HG02970 (cell line): ENCODE data around the gene SAMD8.
"Not testable (repeated sequence)": the region's sequence is repeated elsewhere in the genome, so short reads cannot be mapped to it uniquely, and the experiment has no call there.

Source experiments
- ATAC-seq: cut with Tn5 transposase; IDR thresholded peaks from one replicate; pipeline ENCODE4 v1.9.1; 2021; ENCODE audit warnings: mild to moderate bottlenecking, moderate library complexity, moderate number of reproducible peaks; ENCODE audit not compliant: unreplicated experiment, low FRiP score

The SAMD8 gene

DNA sequence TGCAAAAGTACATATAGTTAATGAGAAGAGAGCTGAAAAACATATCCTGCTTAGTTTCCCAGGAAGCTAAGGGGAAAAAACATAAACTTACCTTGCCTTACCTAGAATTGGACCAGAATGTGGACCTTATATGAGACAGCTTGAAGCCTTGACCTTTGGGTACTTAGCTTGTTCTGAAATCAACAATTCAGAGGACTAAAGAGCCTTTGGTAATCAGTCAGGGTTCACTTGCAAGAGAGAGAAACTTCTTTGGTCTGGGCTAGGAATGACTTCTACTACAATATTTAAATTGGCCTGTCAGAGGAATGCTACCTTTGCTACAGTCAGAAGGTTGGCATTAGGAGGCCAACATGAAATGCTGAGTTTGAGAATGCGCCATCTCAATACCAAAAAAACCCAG lies 24.9 kb downstream of the SAMD8 start:
- ATAC-seq = no peak

DNA sequence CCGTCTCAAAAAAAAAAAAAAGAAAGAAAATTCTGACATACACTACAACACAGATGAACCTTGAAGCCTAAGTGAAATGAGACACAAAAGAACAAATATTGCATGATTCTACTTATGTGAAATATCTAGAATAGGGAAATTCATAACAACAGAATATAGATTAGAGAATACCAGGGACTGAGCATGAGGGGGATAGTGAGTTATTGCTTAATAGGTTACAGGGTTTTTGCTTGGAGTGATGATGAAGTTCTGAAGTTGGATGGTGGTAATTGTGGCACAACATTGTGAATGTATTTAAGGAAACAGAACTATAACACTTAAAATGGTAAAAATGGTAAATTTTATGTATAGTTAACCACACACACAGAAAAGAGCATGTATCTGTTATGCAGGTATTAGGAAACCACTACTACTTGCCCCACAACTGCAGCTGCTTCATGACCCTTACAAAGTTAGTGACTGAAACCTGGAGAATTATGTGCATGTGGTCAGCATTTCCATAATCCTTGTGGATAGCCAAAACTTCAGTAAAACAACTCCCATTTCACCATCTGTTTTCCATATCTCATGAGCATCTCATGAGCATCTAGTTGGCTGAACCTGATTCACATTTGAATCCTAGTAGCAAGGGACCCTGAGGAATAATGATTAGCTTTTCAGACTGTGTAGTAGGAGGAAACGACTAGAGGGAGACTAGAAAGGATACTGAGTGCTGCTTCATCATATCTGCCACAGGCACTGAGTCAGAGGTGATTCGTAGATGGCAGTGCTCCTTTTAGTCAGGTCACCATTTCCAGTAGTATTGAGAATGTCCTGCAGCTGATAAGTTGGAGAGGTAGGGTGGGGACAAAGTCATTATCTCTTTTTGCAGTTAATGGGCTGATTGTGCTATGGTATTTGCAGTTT lies 26.3 kb downstream of the SAMD8 start:
- no peak for ATAC-seq

DNA sequence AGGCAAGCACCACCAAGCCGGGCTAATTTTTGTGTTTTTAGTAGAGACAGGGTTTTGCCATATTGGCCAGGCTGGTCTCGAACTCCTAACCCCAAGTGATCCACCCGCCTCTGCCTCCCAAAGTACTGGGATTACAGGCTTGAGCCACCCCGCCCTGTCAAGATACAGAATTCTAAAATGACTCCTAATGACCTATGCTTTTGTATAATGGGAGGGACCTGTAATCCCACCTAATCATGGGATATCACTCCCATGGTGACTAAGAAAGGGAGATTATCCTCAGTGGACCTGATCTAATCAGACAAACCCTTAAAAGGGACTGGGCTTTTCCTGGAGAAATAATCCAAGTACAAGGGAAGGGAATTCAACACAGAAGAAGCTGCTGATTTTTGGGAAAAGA lies 28.8 kb downstream of the SAMD8 start:
- no peak for ATAC-seq

DNA sequence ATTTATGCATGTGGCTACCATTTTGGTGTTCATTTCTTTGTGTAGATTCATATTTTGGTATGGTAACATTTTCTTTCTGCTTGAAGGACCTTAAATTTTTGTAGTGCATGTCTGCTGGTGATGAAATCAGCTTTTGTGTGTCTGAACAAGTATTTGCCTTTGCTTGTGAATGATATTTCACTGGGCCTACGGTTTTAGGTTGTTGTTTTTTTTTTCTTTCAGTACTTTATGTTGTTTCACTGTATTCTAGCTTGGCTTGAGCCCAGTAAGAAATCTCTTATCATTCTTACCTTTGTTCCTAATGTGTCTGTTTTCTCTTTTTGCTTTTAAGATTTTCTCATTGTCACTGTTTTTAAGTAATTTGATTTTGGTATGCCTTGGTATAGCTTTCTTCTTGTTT lies 31.9 kb downstream of the SAMD8 start:
- no peak for ATAC-seq

DNA sequence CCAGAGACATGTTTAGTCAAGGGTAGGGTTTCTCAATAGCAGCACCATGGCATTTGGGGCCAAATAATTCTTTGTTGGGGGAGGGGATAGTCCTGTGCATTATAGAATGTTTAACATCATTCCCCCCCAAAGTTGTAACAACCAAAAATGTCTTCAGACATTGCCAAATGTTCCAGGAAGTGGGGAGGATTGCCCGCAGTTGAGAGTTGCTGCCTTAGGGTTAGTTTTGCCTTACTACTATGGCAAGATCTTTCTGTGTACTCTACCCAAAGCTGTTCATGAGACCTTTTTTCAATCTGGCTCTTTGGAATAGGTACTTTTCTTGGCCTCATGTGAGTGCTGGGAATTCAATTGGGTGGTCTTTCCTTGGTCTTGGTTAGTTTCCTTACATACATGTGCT lies 34.1 kb downstream of the SAMD8 start:
- no peak for ATAC-seq

DNA sequence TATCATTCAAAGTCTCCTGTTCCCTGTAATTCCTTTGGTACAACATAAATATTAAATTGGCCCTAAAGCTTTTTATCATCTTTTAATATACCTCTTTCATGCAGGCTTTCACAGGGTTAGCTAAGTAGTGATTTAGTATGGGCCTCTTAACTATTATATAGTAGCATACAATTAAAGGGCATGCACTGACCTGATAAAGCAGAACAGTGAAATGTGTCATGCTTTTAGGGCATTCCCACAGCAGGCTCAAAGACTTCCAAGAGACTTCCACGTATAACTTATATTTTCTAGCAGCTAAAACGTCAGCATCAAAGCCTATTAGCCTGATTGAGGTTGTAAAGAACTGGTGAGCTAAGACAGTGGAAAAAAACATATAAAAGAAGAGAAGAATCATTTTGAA lies 35.3 kb downstream of the SAMD8 start:
- ATAC-seq = no peak

DNA sequence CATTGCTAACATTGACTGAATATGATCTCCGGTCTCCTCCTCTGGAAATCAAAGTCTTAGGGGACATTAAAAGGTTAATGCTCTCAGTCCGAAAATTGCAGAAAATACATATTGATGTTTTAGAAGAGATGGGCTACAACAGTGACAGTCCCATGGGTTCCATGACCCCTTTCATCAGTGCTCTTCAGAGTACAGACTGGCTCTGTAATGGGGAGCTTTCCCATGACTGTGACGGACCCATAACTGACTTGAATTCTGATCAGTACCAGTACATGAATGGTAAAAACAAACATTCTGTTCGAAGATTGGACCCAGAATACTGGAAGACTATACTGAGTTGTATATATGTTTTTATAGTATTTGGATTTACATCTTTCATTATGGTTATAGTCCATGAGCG lies 39.2 kb downstream of the SAMD8 start:
- no peak for ATAC-seq

DNA sequence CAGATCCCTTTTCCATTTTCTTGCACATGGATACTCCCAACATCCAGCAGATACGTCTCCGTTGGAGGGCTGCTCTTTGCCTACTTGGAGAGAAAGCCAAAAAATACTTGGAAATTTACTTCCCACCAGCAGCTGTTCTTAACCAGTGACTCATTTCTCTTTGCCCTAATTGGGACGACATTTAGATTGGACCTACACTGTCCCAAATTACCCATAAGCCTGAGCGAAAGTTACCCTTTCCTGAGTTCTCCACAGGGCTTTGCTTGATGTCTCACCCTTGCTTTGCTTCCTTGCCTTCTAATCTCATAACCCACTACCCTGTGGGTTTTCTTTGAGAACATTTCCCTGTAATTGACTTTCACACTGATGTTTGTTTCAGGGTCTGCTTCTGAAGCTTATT lies 48.1 kb downstream of the SAMD8 start:
- ATAC-seq = no peak

DNA sequence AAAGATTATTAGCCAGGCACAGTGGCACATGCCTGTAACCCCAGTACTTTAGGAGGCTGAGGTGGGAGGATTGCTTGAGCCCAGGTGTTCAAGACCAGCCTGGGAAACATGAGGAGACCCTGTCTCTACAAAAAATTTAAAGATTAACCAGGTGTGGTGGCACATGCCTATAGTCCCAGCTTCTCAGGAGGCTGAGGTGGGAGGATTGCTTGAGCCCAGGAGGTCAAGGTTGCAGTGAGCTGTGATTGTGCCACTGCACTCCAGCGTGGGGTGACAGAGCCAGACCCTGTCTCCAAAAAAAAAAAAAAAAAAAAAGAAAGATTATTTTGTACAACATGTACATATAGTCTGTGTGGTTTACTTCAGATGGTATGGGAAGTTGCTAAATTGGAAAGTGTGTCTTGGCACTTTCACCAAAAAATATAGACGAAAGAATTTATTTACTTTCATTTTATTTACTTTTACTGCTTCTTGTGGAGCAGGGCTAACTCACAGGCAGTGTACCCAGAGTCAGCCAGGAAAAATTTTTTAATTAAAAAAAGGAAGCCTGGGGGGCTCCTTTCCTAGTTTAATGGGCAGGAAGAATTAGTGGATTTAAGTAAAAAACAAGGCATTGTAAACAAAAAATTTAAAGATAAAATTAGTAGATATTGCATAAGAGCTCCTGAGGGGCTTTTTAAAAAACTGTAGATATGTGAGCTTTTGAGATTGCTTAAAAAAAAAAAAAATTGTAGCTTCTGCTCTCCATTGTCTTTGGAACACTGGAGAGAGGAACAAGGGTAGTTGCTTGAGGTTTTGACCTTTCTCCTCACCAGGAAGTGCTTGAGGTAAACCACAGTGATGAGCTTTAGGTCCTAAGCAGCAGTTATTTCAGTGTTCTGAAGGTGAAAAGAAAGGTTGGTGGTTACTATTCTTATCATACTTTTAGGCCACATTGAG lies 54.5 kb downstream of the SAMD8 start:
- no peak for ATAC-seq

DNA sequence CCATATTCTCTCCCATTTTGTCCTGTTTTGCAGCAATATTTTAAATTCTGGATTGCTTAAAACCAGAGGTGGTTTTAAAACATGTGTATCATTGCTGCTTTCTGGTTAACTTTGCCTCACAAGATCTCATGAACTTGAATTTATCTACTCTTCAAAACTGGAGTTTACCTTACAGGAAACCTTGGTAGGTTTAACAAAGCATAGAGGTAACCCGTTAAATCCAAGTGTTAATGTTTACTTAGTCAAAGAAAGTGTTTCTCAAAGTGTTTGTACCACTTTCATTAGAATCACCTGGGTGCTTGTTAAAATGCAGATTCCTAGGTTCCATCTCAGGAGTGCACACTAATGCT lies 55.1 kb downstream of the SAMD8 start:
- ATAC-seq = no peak

DNA sequence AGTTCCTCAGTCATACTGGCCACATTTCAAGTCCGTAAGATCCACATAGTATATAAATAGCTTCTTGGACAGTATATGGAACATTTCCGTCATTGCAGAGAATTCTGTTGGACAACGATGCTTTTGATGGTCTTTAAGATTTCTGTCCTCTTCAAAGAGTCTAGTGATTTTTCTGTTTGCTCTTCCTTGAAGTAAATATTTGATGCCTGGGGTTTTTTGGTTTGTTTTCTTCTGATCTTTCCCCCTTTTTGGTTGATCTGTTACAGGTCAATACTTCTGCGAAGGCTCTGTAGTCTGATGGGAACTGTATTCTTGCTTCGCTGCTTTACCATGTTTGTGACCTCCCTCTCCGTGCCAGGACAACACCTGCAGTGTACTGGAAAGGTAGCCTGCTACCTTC lies 56.8 kb downstream of the SAMD8 start:
- no peak for ATAC-seq

DNA sequence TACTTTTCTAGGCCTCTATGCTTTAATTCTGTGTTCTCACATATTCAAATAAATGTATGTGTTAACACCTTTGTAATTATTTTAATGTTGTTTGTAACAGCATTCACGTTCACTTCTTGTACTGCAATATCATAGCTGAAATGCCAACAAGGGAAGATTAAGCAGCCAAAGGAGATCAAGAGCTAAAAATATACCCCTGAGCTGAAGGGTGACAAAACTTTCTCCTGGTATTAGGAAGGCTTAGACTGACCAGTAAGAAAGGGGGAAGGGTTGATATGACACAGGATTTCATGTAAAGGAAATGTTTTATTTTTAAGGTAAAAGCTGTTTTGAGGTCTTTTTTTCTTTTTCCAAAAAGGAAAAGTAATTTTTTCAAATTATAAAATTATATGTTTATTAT lies 58.8 kb downstream of the SAMD8 start:
- ATAC-seq = no peak

DNA sequence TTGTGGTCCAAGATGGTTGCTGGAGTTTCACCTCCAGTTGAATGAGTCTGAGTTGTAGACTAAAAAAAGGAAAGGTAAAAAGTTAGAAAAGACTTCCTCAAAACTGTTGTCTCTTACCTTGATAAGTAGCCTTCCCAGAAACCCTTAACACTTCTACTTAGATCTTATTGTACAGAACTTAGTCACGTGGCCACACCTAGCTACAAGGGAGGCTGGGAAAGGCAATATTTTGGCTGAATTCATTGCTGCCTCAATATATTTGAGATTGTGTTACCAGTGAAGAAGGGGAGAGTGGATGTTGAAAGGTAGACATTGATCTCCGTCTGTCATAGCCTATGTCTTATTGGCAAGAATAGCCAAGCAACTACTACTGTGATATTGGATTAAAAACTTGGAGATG lies 63.6 kb downstream of the SAMD8 start:
- ATAC-seq = no peak

DNA sequence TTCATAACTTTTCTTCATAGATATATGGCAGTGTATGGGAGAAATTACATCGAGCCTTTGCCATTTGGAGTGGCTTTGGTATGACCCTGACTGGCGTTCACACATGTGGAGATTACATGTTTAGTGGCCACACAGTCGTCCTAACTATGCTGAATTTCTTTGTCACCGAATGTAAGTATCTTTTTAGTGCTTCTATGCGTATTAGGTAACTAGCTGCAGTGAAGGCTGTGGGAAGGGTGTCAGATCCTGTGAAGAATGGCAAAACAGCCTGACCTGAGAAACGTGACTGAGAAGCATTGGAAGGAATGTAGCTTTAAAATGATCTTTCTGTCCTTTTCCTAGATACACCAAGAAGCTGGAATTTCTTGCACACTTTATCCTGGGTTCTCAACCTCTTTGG lies 64.6 kb downstream of the SAMD8 start:
- no peak for ATAC-seq

DNA sequence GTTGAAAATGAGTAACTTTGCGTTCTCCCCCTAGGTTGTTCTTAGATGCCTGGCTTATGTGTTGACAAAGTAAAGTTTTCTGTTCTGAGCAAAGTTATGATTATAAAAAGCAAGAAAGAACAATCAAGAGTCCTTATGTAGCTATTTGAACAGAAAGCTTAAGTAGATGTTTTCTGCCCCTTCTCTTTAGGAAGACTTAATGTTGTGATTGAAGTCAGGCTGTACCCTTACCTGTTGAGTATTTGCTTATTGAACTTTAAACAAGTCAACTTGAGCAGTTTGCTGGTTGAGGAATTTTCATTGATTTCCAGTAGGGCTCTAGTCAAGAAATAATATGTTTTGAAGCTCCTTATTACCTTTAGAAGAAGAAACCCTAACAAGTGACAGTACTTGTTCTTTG lies 65.3 kb downstream of the SAMD8 start:
- no peak for ATAC-seq

DNA sequence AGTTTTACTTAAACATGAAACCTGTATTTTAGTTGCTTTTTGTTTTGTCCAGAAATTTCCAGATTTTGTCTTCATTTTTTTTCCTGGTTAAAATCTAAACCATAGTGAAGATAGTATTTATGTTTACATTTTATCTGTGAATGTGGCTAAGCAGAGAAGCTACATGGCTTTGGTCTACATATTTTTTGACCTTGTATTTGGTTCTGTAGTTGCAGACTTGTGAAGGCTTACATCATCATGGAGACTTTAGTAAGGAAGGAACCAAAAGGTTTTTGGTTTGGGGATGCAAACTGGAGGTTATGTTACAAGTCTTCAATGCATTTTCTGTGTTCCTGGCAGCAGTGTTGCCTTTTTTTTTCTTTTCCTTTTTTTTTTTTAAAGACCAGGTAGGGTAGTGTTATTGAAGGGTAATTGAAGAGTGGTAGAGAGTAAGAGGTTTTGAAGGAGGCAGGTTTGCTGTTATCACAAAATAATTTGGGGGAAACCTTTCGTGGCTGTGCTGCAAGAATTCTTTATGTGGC lies 68.3 kb downstream of the SAMD8 start:
- no peak for ATAC-seq

DNA sequence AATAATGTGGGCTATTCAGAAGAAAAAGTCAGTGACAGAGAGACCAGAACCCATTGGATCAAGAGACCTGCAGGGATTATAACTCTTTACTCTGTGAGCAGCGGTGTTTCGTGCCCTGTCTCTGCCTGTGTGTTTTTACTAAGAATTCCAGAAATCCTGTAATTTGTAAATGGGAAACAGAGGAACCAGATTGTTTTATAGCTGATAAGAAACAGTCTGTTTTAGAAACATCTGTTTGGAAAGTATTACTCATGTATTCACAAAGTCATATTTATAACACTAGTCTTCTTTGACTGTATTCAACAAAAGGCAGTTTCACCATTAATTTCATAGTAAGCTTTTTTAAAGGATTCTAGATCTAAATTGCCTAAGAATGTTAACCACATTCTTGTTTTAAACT lies 69.1 kb downstream of the SAMD8 start:
- ATAC-seq = no peak

DNA sequence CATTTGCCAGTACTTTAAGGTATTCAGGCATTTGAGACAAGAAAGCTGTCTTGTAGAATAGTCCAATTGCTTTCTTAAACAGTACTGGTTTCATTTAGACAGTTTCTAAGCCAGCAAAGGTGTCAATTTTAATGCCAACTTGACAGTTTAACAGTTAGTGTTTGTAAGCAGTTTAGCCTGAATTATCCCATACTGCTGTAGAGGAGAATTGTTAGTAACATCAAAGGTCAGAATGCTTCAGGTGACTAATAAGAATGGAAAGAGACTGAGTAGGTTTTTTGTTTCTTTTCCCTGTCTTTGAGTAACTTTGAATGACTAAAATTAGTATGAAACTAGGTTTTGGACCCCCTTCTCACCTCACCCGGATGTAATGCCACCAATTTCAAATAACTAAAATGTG lies 69.6 kb downstream of the SAMD8 start:
- ATAC-seq = no peak

DNA sequence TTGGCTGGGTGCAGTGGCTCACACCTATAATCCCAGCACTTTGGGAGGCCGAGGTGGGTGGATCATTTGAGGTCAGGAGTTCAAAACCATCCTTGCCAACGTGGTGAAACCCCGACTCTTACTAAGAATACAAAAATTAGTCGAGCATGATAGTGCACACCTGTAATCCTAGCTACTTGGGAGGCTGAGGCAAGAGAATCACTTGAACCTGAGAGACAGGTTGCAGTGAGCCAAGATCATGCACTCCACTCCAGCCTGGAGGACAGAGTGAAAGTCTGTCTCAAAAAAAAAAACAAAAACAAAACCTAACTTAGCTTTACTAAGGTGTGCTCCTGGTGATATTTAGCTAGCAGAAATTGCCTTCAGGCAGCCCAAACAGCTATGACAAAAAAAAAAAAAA lies 74.9 kb downstream of the SAMD8 start:
- no peak for ATAC-seq

DNA sequence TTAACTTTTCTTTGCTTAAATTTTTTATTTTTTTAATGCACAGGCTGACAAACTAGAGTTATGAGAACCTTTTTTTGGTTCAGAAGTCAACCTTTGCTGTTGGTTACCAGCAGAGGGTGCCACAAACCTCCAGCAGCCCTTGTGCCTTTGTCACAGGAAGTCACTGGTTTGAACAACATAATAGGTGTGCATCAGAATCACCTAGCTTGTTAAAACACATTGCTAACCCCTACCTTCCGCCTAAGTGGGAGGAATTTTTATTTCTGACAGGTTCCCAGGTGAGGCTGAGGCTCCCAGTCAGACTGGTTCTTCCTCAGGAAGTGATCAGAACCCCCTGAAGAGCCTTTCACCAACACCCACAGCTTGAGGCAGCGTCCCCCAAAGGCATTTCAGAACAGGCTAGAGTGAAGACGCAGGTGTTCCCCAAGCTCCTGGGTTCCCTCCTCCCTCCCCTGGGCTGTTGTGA lies 76.5 kb downstream of the SAMD8 start:
- ATAC-seq = no peak

DNA sequence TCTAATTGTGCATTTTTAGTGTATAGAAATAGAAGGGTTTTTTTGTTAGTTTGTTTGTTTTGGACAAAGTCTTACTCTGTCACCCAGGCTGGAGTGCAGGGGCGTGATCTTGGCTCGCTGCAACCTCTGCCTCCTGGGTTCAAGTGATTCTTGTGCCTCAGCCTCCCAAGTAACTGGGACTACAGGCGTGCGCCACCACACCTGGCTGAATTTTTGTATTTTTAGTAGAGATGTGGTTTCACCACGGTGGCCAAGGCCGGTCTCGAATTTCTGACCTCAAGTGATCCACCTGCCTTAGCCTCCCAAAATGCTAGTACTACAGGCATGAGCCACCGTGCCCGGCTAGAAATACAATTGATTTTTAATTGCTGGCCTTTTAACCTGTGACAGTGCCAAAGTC lies 77.1 kb downstream of the SAMD8 start:
- ATAC-seq = not testable (repeated sequence)
